GM12878 (cell line): ENCODE data around the gene FAM221B. TPM values are rescaled to one million over a fixed set of nuclear protein-coding genes. Genes with fewer than 3 reads are reported as not detected.

Experiments
- ATF7 ChIP-seq: fragments of 450-650 bp; IDR thresholded peaks from 2 replicates; pipeline ENCODE4 v1.6.1; 2016; ENCODE audit warnings: low read depth, mild to moderate bottlenecking
- CHD2 ChIP-seq: IDR thresholded peaks from 2 replicates; pipeline ENCODE4 v1.6.1; 2011; ENCODE audit warnings: low read depth, low read length, improper control_type of control experiment, borderline replicate concordance
- DPF2 ChIP-seq: fragments of 450-650 bp; IDR thresholded peaks from 2 replicates; pipeline ENCODE4 v1.6.1; 2017; ENCODE audit warnings: mild to moderate bottlenecking
- EZH2 ChIP-seq: IDR thresholded peaks from 2 replicates; pipeline ENCODE4 v1.6.1; 2012; ENCODE audit warnings: low read depth, mild to moderate bottlenecking, control low read depth, inconsistent platforms, low read length, borderline replicate concordance; ENCODE audit not compliant: control insufficient read depth
- KLF5 ChIP-seq: fragments of 450-650 bp; IDR thresholded peaks from 2 replicates; pipeline ENCODE4 v1.6.1; 2014; ENCODE audit warnings: mild to moderate bottlenecking; ENCODE audit not compliant: partially characterized antibody
- NFXL1 ChIP-seq: fragments of 450-650 bp; IDR thresholded peaks from 2 replicates; pipeline ENCODE4 v1.6.1; 2017; ENCODE audit warnings: antibody characterized with exemption, mild to moderate bottlenecking, borderline replicate concordance
- POLR2AphosphoS5 ChIP-seq: IDR thresholded peaks from 2 replicates; pipeline ENCODE4 v1.6.1; 2011; ENCODE audit warnings: mild to moderate bottlenecking, low read length, inconsistent platforms
- SMARCA5 ChIP-seq: fragments of 450-650 bp; IDR thresholded peaks from 2 replicates; pipeline ENCODE4 v1.6.1; 2017; ENCODE audit warnings: mild to moderate bottlenecking
- SPI1 ChIP-seq: IDR thresholded peaks from 2 replicates; pipeline ENCODE4 v1.6.1; 2011; ENCODE audit warnings: low read depth, mild to moderate bottlenecking, low read length, moderate library complexity, borderline replicate concordance; ENCODE audit not compliant: insufficient read depth
- TBL1XR1 ChIP-seq: IDR thresholded peaks from 2 replicates; pipeline ENCODE4 v1.6.1; 2012; ENCODE audit warnings: low read depth, low read length, improper control_type of control experiment
- TCF3 ChIP-seq: IDR thresholded peaks from 2 replicates; pipeline ENCODE4 v1.6.1; 2012; ENCODE audit warnings: low read depth, mild to moderate bottlenecking, low read length, borderline replicate concordance; ENCODE audit not compliant: insufficient read depth
- ZBED1 ChIP-seq: IDR thresholded peaks from 2 replicates; pipeline ENCODE4 v1.6.1; 2016; ENCODE audit warnings: borderline replicate concordance
- polyA plus RNA-seq, 11 experiments: library from polyadenylated mRNA; depleted of rRNA in 4 of 11; unstranded in 6 of 11; stranded (reverse) in 5 of 11; fragments of >200 nt; fragmentation: Nextera tagmentation in 4 of 11; fragmentation: Illumina TruSeq in 1 of 11; extraction: Ambion mirVana in 4 of 11; extraction: Trizol in 1 of 11; gene quantifications; 1 replicate in 1 of 11; 2 replicates in 10 of 11; pipeline versions ENCODE4 v1.2.1 to v1.2.3, GENCODE V29; 2011 to 2016; ENCODE audit warnings: inconsistent platforms in 2 of 11, missing spikeins in 2 of 11, low read depth in 1 of 11
- total RNA-seq, 4 experiments: library from RNA; depleted of rRNA in 3 of 4; stranded (reverse); fragments of >200 nt in 3 of 4; fragmentation: Illumina TruSeq in 1 of 4; extraction: Trizol in 1 of 4; gene quantifications; 2 replicates each; pipeline versions ENCODE4 v1.2.1 to v1.2.3, GENCODE V29; 2013 to 2021
- TF ChIP-seq, protein P1 (sequence below): fragments of 450-650 bp; IDR thresholded peaks from 2 replicates; pipeline ENCODE4 v1.6.1; 2017; ENCODE audit warnings: antibody characterized with exemption, mild to moderate bottlenecking, moderate library complexity
- TF ChIP-seq, protein P2 (sequence below): IDR thresholded peaks from 2 replicates; pipeline ENCODE4 v1.6.1; 2012; ENCODE audit warnings: improper control_type of control experiment, low read depth, low read length; ENCODE audit not compliant: insufficient replicate concordance

The FAM221B gene
- total and polyA plus RNA-seq, 10 of the 15 experiments (the other 5 are each of a cell fraction or from before 2014, with no cell fraction given) = 0.02 to 0.12 (median 0.04) TPM; not detected in 5

DNA sequence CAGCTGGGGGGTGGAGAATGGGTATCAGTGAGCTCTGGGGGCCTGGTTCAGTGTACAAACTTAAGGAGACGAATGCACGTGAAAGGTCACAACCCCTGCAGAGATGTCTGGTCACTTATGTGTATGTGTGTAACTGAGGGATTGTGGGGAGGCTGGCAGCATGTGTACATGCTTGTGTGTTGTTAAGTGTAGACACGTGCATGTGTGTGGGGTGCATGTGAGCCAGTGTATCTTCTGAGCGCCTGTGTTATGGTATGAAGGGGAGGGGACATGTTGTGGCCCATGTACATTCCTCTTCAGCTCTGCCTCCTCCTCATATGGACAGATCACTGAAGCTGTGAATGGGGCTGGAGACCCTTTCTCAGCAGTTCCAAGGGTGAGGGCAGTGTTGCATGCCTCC lies 2.5 kb upstream of the FAM221B start (continued):
- TF ChIP-seq, protein P1, sequence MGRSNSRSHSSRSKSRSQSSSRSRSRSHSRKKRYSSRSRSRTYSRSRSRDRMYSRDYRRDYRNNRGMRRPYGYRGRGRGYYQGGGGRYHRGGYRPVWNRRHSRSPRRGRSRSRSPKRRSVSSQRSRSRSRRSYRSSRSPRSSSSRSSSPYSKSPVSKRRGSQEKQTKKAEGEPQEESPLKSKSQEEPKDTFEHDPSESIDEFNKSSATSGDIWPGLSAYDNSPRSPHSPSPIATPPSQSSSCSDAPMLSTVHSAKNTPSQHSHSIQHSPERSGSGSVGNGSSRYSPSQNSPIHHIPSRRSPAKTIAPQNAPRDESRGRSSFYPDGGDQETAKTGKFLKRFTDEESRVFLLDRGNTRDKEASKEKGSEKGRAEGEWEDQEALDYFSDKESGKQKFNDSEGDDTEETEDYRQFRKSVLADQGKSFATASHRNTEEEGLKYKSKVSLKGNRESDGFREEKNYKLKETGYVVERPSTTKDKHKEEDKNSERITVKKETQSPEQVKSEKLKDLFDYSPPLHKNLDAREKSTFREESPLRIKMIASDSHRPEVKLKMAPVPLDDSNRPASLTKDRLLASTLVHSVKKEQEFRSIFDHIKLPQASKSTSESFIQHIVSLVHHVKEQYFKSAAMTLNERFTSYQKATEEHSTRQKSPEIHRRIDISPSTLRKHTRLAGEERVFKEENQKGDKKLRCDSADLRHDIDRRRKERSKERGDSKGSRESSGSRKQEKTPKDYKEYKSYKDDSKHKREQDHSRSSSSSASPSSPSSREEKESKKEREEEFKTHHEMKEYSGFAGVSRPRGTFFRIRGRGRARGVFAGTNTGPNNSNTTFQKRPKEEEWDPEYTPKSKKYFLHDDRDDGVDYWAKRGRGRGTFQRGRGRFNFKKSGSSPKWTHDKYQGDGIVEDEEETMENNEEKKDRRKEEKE = no peak
- TF ChIP-seq POLR2AphosphoS5 (no peak), DPF2 (no peak), CHD2 (no peak), ZBED1 (no peak), ATF7 (no peak), EZH2 (no peak), TBL1XR1 (no peak), NFXL1 (no peak), TCF3 (no peak), KLF5 (no peak), SPI1 (no peak), SMARCA5 (no peak)
- TF ChIP-seq, protein P2, sequence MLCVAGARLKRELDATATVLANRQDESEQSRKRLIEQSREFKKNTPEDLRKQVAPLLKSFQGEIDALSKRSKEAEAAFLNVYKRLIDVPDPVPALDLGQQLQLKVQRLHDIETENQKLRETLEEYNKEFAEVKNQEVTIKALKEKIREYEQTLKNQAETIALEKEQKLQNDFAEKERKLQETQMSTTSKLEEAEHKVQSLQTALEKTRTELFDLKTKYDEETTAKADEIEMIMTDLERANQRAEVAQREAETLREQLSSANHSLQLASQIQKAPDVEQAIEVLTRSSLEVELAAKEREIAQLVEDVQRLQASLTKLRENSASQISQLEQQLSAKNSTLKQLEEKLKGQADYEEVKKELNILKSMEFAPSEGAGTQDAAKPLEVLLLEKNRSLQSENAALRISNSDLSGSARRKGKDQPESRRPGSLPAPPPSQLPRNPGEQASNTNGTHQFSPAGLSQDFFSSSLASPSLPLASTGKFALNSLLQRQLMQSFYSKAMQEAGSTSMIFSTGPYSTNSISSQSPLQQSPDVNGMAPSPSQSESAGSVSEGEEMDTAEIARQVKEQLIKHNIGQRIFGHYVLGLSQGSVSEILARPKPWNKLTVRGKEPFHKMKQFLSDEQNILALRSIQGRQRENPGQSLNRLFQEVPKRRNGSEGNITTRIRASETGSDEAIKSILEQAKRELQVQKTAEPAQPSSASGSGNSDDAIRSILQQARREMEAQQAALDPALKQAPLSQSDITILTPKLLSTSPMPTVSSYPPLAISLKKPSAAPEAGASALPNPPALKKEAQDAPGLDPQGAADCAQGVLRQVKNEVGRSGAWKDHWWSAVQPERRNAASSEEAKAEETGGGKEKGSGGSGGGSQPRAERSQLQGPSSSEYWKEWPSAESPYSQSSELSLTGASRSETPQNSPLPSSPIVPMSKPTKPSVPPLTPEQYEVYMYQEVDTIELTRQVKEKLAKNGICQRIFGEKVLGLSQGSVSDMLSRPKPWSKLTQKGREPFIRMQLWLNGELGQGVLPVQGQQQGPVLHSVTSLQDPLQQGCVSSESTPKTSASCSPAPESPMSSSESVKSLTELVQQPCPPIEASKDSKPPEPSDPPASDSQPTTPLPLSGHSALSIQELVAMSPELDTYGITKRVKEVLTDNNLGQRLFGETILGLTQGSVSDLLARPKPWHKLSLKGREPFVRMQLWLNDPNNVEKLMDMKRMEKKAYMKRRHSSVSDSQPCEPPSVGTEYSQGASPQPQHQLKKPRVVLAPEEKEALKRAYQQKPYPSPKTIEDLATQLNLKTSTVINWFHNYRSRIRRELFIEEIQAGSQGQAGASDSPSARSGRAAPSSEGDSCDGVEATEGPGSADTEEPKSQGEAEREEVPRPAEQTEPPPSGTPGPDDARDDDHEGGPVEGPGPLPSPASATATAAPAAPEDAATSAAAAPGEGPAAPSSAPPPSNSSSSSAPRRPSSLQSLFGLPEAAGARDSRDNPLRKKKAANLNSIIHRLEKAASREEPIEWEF = no peak
